Measurements from ENCODE around the gene C19orf38. TPM values are rescaled to one million over a fixed set of nuclear protein-coding genes. Genes with fewer than 3 reads are reported as not detected.

Gene C19orf38
- total and polyA plus RNA-seq, 9 of the 15 experiments (the other 6 are each of a cell fraction or from before 2014, with no cell fraction given) = 0.14 to 0.18 TPM; not detected in 7

- no peak for TF ChIP-seq CHD7 (IDR thresholded peaks at IDR 0.05; ENCODE audit: low read depth, low read length)
- TF ChIP-seq SNAPC5 (CRISPR knock-in tag; IDR thresholded peaks at IDR 0.05) = no peak
- TF ChIP-seq LCOR (CRISPR knock-in tag; IDR thresholded peaks at IDR 0.05) = peak; percentile 100
- TF ChIP-seq ZSCAN29 (IDR thresholded peaks at IDR 0.05) = no peak
- no peak; the same call in 1 of the 2 replicates for TF ChIP-seq ZNF23 (CRISPR knock-in tag; IDR thresholded peaks at IDR 0.05)
- TF ChIP-seq TGIF2 (CRISPR knock-in tag; IDR thresholded peaks at IDR 0.05) = peak; percentile 86; the same call in 1 of the 2 replicates
- 0 out of 2 replicates have a peak, but pooled peaks have one; percentile 21 for TF ChIP-seq ZNF512 (tag; IDR thresholded peaks at IDR 0.05)
- no peak for TF ChIP-seq MCM7 (IDR thresholded peaks at IDR 0.05)
- TF ChIP-seq ZNF57 (CRISPR knock-in tag; IDR thresholded peaks at IDR 0.05) = no peak
- TF ChIP-seq ZNF668 (CRISPR knock-in tag; IDR thresholded peaks at IDR 0.05) = peak; percentile 88; the same call in 1 of the 2 replicates
- peak; percentile 86; the same call in 1 of the 2 replicates for TF ChIP-seq ZHX1 (conservative IDR thresholded peaks at IDR 0.05; ENCODE audit: low read length)
Observed at GRCh38 chr19:10836479-10837330, 11.5 kb upstream of the C19orf38 start (continued).

All from K562 (cell line).